Breast epithelium (tissue), 3 donors: ENCODE results near the gene EFCAB8.

Experiments used
- POLR2A ChIP-seq: fragments of 450-650 bp; IDR thresholded peaks from one replicate; pipeline ENCODE4 v1.6.1; 2016; ENCODE audit warnings: antibody characterized with exemption, mild to moderate bottlenecking, moderate library complexity
- POLR2AphosphoS5 ChIP-seq, 3 donors: sonication (generic); formaldehyde crosslinking; IDR thresholded peaks; one replicate each; pipeline ENCODE4 v1.6.1; 2017; ENCODE audit warnings: antibody characterized with exemption in 3 of 3
- TF ChIP-seq, protein P1 (sequence below), 3 donors: fragments of 450-650 bp; IDR thresholded peaks; one replicate each; pipeline ENCODE4 v1.5.1; 2016 to 2017; ENCODE audit warnings: antibody characterized with exemption in 3 of 3, mild to moderate bottlenecking in 3 of 3, moderate library complexity in 3 of 3

DNA sequence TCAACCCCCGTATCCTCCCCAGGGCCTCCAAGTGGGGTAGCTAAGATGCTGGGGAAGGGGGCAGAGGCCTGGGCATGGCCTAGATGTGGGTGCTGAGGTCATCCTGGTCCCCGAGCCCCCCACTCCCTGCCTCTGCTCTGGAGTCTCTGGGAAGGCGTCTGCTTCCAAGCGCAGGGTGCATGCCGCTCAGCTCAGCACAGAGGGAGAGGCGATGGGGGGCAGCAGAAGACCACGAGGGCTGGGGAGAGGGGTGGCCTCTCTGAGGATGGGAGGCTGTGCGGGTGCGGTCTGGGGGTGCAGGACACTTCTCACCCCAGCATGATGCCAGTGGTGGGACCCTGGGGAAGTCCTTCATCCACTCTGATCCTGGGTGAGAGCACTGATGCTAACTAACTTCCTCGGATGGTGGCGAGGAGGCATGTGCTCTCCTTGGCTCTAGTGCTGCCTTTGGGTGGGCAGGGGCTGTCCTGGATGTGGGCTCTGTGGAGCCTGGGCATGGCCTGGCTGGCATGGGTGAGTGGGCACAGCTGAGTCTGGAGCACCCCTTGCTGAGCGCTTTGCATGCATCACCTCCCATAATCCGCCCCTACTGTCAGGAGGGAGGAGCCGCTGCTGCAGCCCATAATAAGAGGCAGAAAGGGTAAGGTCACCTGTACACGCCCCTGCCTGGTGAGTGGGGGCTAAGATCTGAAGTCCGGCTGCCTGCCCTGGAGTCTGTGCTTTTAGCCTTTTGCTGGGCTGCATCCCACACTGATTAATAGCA, 34.7 kb downstream of the EFCAB8 start:
- TF ChIP-seq, protein P1, sequence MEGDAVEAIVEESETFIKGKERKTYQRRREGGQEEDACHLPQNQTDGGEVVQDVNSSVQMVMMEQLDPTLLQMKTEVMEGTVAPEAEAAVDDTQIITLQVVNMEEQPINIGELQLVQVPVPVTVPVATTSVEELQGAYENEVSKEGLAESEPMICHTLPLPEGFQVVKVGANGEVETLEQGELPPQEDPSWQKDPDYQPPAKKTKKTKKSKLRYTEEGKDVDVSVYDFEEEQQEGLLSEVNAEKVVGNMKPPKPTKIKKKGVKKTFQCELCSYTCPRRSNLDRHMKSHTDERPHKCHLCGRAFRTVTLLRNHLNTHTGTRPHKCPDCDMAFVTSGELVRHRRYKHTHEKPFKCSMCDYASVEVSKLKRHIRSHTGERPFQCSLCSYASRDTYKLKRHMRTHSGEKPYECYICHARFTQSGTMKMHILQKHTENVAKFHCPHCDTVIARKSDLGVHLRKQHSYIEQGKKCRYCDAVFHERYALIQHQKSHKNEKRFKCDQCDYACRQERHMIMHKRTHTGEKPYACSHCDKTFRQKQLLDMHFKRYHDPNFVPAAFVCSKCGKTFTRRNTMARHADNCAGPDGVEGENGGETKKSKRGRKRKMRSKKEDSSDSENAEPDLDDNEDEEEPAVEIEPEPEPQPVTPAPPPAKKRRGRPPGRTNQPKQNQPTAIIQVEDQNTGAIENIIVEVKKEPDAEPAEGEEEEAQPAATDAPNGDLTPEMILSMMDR (IDR thresholded peaks at IDR 0.05): no peak
- TF ChIP-seq POLR2A (no peak), POLR2AphosphoS5 (IDR thresholded peaks at IDR 0.05) (no peak)
